Fibroblast of lung (primary cell): Measurements from ENCODE around the gene ADAMTS17. TPM values are rescaled to one million over a fixed set of nuclear protein-coding genes. Genes with fewer than 3 reads are reported as not detected.

Experiments used
- DNase-seq, 2 donors: peaks; one replicate each; pipeline versions ENCODE4 v3.0.0 to v3.0.0-alpha.2; 2010; ENCODE audit warnings: low read depth in 2 of 2
- H2AFZ ChIP-seq: 2 replicates; pipeline ENCODE4 v1.5.1; 2012; ENCODE audit warnings: low read length, control low read depth, inconsistent platforms
- H3K27ac ChIP-seq: 2 replicates; pipeline ENCODE4 v1.5.1; 2011; ENCODE audit warnings: low read length, control low read depth; ENCODE audit not compliant: insufficient read depth
- H3K27me3 ChIP-seq: 2 replicates; pipeline ENCODE4 v1.5.1; 2011; ENCODE audit warnings: mild to moderate bottlenecking, low read length; ENCODE audit not compliant: control insufficient read depth, insufficient read depth
- H3K36me3 ChIP-seq: 2 replicates; pipeline ENCODE4 v1.5.1; 2011; ENCODE audit warnings: low read length; ENCODE audit not compliant: control insufficient read depth, insufficient read depth
- H3K4me1 ChIP-seq: 2 replicates; pipeline ENCODE4 v1.5.1; 2011; ENCODE audit warnings: low read length; ENCODE audit not compliant: control insufficient read depth, insufficient read depth; ENCODE audit errors: extremely low read depth
- H3K4me2 ChIP-seq: 2 replicates; pipeline ENCODE4 v1.5.1; 2011; ENCODE audit warnings: low read length, control low read depth; ENCODE audit not compliant: insufficient read depth; ENCODE audit errors: extremely low read depth
- H3K4me3 ChIP-seq, 4 experiments: fragments of 200-600 bp in 1 of 4; sonication (generic) in 1 of 4; replicated peaks in 1 of 4; 2 replicates each; pipeline ENCODE4 v1.5.1; 2011 to 2016; ENCODE audit warnings: low read length in 4 of 4, low read depth in 3 of 4, mild to moderate bottlenecking in 3 of 4, control low read depth in 2 of 4, inconsistent platforms in 1 of 4, mixed read lengths in 1 of 4; ENCODE audit not compliant: insufficient read depth in 1 of 4; ENCODE audit errors: control extremely low read depth in 1 of 4
- H3K79me2 ChIP-seq: 2 replicates; pipeline ENCODE4 v1.5.1; 2012; ENCODE audit warnings: mild to moderate bottlenecking, low read length, inconsistent platforms; ENCODE audit not compliant: control insufficient read depth, insufficient read depth
- H3K9ac ChIP-seq: 2 replicates; pipeline ENCODE4 v1.5.1; 2011; ENCODE audit warnings: mild to moderate bottlenecking, low read length, control low read depth; ENCODE audit not compliant: insufficient read depth
- H3K9me3 ChIP-seq: 2 replicates; pipeline ENCODE4 v1.5.1; 2012; ENCODE audit warnings: low read depth, low read length; ENCODE audit not compliant: control insufficient read depth, insufficient read depth
- H4K20me1 ChIP-seq: 2 replicates; pipeline ENCODE4 v1.5.1; 2011; ENCODE audit warnings: low read length; ENCODE audit not compliant: control insufficient read depth, insufficient read depth; ENCODE audit errors: extremely low read depth
- EZH2 ChIP-seq: IDR thresholded peaks from 2 replicates; pipeline ENCODE4 v1.5.1; 2012; ENCODE audit warnings: low read length, control low read depth, mild to moderate bottlenecking; ENCODE audit errors: missing control alignments
- polyA plus RNA-seq, 2 donors: library from polyadenylated mRNA; depleted of rRNA in 1 of 2; stranded (reverse) in 1 of 2; unstranded in 1 of 2; fragments of >200 nt; gene quantifications; 2 replicates each; pipeline ENCODE4 v1.2.1, GENCODE V29; 2011 to 2012; ENCODE audit warnings: missing spikeins in 1 of 2
- total RNA-seq: library from RNA; depleted of rRNA; stranded (reverse); fragments of >200 nt; gene quantifications from 2 replicates; pipeline ENCODE4 v1.2.1, GENCODE V29; 2014
- TF ChIP-seq, protein P1 (sequence below), 2 donors: IDR thresholded peaks in 1 of 2; conservative IDR thresholded peaks in 1 of 2; 1 replicate in 1 of 2; 2 replicates in 1 of 2; pipeline ENCODE4 v1.5.1; 2011 to 2012; ENCODE audit warnings: low read length in 2 of 2, control low read depth in 1 of 2, inconsistent platforms in 1 of 2, low read depth in 1 of 2, mild to moderate bottlenecking in 1 of 2

The ADAMTS17 gene
- total and polyA plus RNA-seq, 2 donors (not counting 1 experiment from before 2014, with no cell fraction given) = 0.09 to 0.17 TPM

DNA sequence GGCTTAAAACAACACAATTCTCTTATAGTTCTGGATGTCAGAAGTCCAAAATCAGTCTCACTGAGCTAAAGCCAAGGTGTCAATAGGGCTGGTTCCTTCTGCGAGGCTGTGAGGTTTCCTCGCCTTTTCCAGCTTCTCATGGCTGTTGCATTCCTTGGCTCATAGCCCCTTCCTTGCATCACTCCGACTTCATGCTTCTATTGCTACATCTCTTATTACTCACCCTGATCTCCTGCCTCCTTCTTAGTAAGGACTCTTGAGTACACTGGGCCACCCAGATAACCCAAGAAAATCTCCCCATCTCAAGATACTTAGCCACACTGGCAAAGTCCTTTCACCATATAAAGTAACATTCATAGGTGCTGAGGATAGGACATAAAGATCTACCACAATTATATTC lies 193.9 kb downstream of the ADAMTS17 start:
- Histone ChIP-seq H3K27me3 (no peaks in the 10 kb centered on the region), H3K9ac (no peak overlapping the region), H3K36me3 (no peaks in the 10 kb centered on the region), H3K4me1 (no peaks in the 10 kb centered on the region), H3K4me3 (no peak overlapping the region), H3K79me2 (no peaks in the 10 kb centered on the region), H3K4me2 (no peak overlapping the region), H3K27ac (no peak overlapping the region), H4K20me1 (no peaks in the 10 kb centered on the region), H2AFZ (no peak overlapping the region), H3K9me3 (no peaks in the 10 kb centered on the region)
- peak; percentile 8 to 10 for DNase-seq
- TF ChIP-seq EZH2 = no peak
- TF ChIP-seq, protein P1, sequence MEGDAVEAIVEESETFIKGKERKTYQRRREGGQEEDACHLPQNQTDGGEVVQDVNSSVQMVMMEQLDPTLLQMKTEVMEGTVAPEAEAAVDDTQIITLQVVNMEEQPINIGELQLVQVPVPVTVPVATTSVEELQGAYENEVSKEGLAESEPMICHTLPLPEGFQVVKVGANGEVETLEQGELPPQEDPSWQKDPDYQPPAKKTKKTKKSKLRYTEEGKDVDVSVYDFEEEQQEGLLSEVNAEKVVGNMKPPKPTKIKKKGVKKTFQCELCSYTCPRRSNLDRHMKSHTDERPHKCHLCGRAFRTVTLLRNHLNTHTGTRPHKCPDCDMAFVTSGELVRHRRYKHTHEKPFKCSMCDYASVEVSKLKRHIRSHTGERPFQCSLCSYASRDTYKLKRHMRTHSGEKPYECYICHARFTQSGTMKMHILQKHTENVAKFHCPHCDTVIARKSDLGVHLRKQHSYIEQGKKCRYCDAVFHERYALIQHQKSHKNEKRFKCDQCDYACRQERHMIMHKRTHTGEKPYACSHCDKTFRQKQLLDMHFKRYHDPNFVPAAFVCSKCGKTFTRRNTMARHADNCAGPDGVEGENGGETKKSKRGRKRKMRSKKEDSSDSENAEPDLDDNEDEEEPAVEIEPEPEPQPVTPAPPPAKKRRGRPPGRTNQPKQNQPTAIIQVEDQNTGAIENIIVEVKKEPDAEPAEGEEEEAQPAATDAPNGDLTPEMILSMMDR (conservative IDR thresholded peaks at IDR 0.05 in 1 of 2, IDR thresholded peaks at IDR 0.05 in 1 of 2; ENCODE audit: low read depth in 1 of 2, low read length in 2 of 2) = no peak

DNA sequence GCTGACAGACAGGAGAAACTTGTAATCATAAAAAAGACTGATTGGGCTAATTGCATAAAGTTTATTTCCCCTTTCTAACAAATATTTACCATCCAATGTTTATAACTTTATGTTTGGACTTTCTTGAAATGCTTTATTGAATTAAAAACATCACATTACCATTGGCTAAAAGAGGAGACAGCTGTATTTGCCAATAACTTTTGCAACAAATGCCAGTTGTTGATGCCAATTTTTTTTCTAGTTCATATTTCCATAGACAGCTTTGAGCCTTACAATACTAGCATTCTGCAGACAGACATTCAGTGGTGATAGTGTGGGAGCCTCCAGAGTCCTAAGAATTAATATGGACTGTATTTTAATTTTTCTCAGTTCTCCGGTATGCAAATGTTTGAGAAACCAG lies 198.4 kb downstream of the ADAMTS17 start:
- no peak overlapping the region for H2AFZ ChIP-seq
- no peaks in the 10 kb centered on the region for H4K20me1 ChIP-seq
- no peak overlapping the region for H3K4me3 ChIP-seq
- H3K4me1 ChIP-seq = no peaks in the 10 kb centered on the region
- TF ChIP-seq EZH2 = no peak
- TF ChIP-seq, protein P1 (conservative IDR thresholded peaks at IDR 0.05 in 1 of 2, IDR thresholded peaks at IDR 0.05 in 1 of 2; ENCODE audit: low read depth in 1 of 2, low read length in 2 of 2) = no peak
- H3K79me2 ChIP-seq = no peaks in the 10 kb centered on the region
- H3K9ac ChIP-seq = no peak overlapping the region
- no peaks in the 10 kb centered on the region for H3K27me3 ChIP-seq
- no peak overlapping the region for H3K4me2 ChIP-seq
- H3K27ac ChIP-seq = no peak overlapping the region
- H3K36me3 ChIP-seq = no peaks in the 10 kb centered on the region
- DNase-seq = no peak
- H3K9me3 ChIP-seq = no peaks in the 10 kb centered on the region

DNA sequence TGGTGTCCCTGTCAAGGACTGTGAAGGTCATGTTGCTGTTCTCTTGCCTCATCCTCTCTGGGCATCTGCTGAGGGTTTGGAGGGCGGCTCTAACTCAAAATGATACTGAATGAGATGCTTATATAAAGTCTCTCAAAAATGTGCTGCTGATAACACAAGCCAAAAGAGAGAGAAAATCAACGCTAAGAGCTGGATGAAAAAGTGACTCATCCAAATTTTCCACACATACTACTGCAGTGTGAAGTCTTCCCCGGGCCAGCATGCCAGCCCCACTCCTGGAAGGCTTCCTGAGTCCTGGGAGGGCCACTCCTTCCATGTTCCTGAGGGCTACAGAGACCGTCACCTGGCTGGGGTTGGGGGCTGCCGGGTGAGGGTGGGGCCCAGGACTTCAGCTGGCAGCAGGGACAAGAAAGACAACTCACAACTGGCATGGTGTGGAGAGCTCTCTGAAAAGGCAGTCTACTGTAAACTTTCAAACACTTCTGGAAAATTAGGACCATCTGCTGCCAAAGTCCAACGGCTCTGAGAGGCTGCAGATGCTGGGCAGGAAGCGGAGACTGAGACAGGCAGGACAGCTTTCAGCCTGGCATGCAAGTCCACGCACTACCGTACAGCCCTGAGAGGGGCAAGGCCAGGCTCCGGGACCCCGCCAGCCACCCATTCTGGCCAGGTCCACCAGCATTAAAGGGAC lies 200.3 kb downstream of the ADAMTS17 start:
- Histone ChIP-seq H3K36me3 (no peaks in the 10 kb centered on the region), H3K4me2 (no peak overlapping the region), H3K79me2 (no peaks in the 10 kb centered on the region), H3K9ac (no peak overlapping the region), H3K4me3 (no peak overlapping the region), H3K9me3 (no peaks in the 10 kb centered on the region), H3K4me1 (no peaks in the 10 kb centered on the region), H3K27me3 (no peaks in the 10 kb centered on the region), H2AFZ (no peak overlapping the region), H3K27ac (no peak overlapping the region), H4K20me1 (no peaks in the 10 kb centered on the region)
- DNase-seq = peak in 1 of 2 donors; percentile 67
- no peak for TF ChIP-seq EZH2
- TF ChIP-seq, protein P1 (conservative IDR thresholded peaks at IDR 0.05 in 1 of 2, IDR thresholded peaks at IDR 0.05 in 1 of 2; ENCODE audit: low read depth in 1 of 2, low read length in 2 of 2) = no peak
